AG04450 (cell line): ENCODE results near the gene THSD1. TPM values are rescaled to one million over a fixed set of nuclear protein-coding genes. Genes with fewer than 3 reads are reported as not detected.

Experiments used
- CTCF ChIA-PET: fragments of 300-600, 350-600 bp; formaldehyde crosslinking; extraction: SDS; loops from one replicate; lab custom pipeline; 2022; ENCODE audit warnings: antibody characterized with exemption, inconsistent platforms; lab: Charles Lee
- POLR2A ChIA-PET: fragments of 350-600 bp; formaldehyde crosslinking; extraction: SDS; loops from one replicate; lab custom pipeline; 2021; ENCODE audit warnings: antibody characterized with exemption, inconsistent platforms; lab: Yijun Ruan, JAX
- DNase-seq: peaks from one replicate; pipeline ENCODE4 v3.0.0-alpha.2; 2011; ENCODE audit warnings: low read depth, low spot score
- H3K27ac ChIP-seq: one replicate; pipeline ENCODE4 v1.5.1; 2012; ENCODE audit warnings: low read depth, low read length, control low read depth
- H3K27me3 ChIP-seq: one replicate; pipeline ENCODE4 v1.6.0; 2012; ENCODE audit warnings: low read length; ENCODE audit not compliant: control insufficient read depth, insufficient read depth
- H3K4me3 ChIP-seq: 2 replicates; pipeline ENCODE4 v1.5.1; 2011; ENCODE audit warnings: mild to moderate bottlenecking, low read depth, low read length, control low read depth
- H3K9me3 ChIP-seq: 2 replicates; pipeline ENCODE4 v1.5.1; 2012; ENCODE audit warnings: low read length; ENCODE audit not compliant: control insufficient read depth, insufficient read depth
- CTCF ChIP-seq: IDR thresholded peaks from 2 replicates; pipeline ENCODE4 v1.5.1; 2011; ENCODE audit warnings: low read depth, low read length, control low read depth, inconsistent platforms
- polyA plus RNA-seq: library from polyadenylated mRNA; depleted of rRNA; stranded (reverse); fragments of >200 nt; gene quantifications from 2 replicates; pipeline ENCODE4 v1.2.3, GENCODE V29; 2011

The THSD1 gene
- polyA plus RNA-seq, 1 experiment, result 7.9 TPM

GRCh38 chr13:52356327-52356726 lies 49.6 kb downstream of the THSD1 start:
- H3K4me3 ChIP-seq, result no peak overlapping the region
- no peak overlapping the region for H3K27ac ChIP-seq
- ChIA-PET CTCF (interaction anchor here (0.6 kb wide), 1 partner anchor 95 kb away, joined by 3 read pairs; no protein-coding TSS in a partner anchor), POLR2A (no interaction called here)
- H3K27me3 ChIP-seq, result no peaks in the 10 kb centered on the region
- TF ChIP-seq CTCF, result no peak
- no peaks in the 10 kb centered on the region for H3K9me3 ChIP-seq
- no peak for DNase-seq

GRCh38 chr13:52353193-52353592 lies 52.8 kb downstream of the THSD1 start:
- no peak for DNase-seq
- peaks cover 6% of the 10 kb centered on the region; the same call in 1 of the 2 replicates for H3K9me3 ChIP-seq
- no peak overlapping the region for H3K4me3 ChIP-seq
- no peak for TF ChIP-seq CTCF
- ChIA-PET CTCF (interaction anchor here (0.8 to 3.7 kb wide), 3 partner anchors 10 to 97 kb away, joined by 3 to 35 read pairs (median 5); partner anchors contain the start of gene VPS36), POLR2A (interaction anchor here (0.7 to 1.0 kb wide), 2 partner anchors 8 to 97 kb away, joined by 4 to 7 read pairs; partner anchors contain the start of gene VPS36)
- no peaks in the 10 kb centered on the region for H3K27me3 ChIP-seq
- H3K27ac ChIP-seq, result no peak overlapping the region

- H3K27me3 ChIP-seq, result no peaks in the 10 kb centered on the region
- DNase-seq, result no peak
- ChIA-PET POLR2A (no interaction called here), CTCF (interaction anchor here (4.0 kb wide), 1 partner anchor 101 kb away, joined by 39 read pairs; the partner anchor contains the start of gene VPS36)
- H3K27ac ChIP-seq, result peak overlapping the region; percentile 62
- TF ChIP-seq CTCF, result no peak
- no peak overlapping the region for H3K4me3 ChIP-seq
- peaks cover 6% of the 10 kb centered on the region; the same call in 1 of the 2 replicates for H3K9me3 ChIP-seq
Observed at GRCh38 chr13:52348983-52349780, 56.8 kb downstream of the THSD1 start.

GRCh38 chr13:52348071-52348470 lies 57.9 kb downstream of the THSD1 start:
- DNase-seq, result peak; percentile 57
- ChIA-PET CTCF (interaction anchor here (4.0 kb wide), 1 partner anchor 102 kb away, joined by 39 read pairs; the partner anchor contains the start of gene VPS36), POLR2A (interaction anchor here (0.9 kb wide), 1 partner anchor 102 kb away, joined by 3 read pairs; no protein-coding TSS in a partner anchor)
- no peaks in the 10 kb centered on the region for H3K27me3 ChIP-seq
- peaks cover 6% of the 10 kb centered on the region; the same call in 1 of the 2 replicates for H3K9me3 ChIP-seq
- TF ChIP-seq CTCF, result no peak
- H3K27ac ChIP-seq, result no peak overlapping the region
- no peak overlapping the region for H3K4me3 ChIP-seq
